ENCODE results near the gene BACH2.

The BACH2 gene

GRCh38 chr6:90237350-90237990, 59.2 kb downstream of the BACH2 start:
- DNase-seq (ENCODE audit: low spot score), result no peak

GRCh38 chr6:90233994-90234393, 62.6 kb downstream of the BACH2 start:
- DNase-seq (ENCODE audit: low spot score), result no peak

GRCh38 chr6:90233213-90233612, 63.4 kb downstream of the BACH2 start:
- DNase-seq (ENCODE audit: low spot score), result no peak

- no peak for DNase-seq (ENCODE audit: low spot score)
Observed at GRCh38 chr6:90231798-90232197, 64.8 kb downstream of the BACH2 start.

GRCh38 chr6:90231308-90231707, 65.3 kb downstream of the BACH2 start:
- DNase-seq (ENCODE audit: low spot score), result no peak

GRCh38 chr6:90230548-90231215, 66.0 kb downstream of the BACH2 start:
- DNase-seq (ENCODE audit: low spot score), result no peak

GRCh38 chr6:90229331-90230010, 67.2 kb downstream of the BACH2 start:
- no peak for DNase-seq (ENCODE audit: low spot score)

GRCh38 chr6:90227673-90228072, 69.0 kb downstream of the BACH2 start:
- DNase-seq (ENCODE audit: low spot score), result no peak

GRCh38 chr6:90227213-90227612, 69.4 kb downstream of the BACH2 start:
- DNase-seq (ENCODE audit: low spot score), result no peak

- DNase-seq (ENCODE audit: low spot score), result no peak
Observed at GRCh38 chr6:90226257-90226656, 70.4 kb downstream of the BACH2 start.

- no peak for DNase-seq (ENCODE audit: low spot score)
Observed at GRCh38 chr6:90224196-90224595, 72.4 kb downstream of the BACH2 start.

- peak; percentile 32 for DNase-seq (ENCODE audit: low spot score)
Observed at GRCh38 chr6:90222724-90223198, 73.9 kb downstream of the BACH2 start.

GRCh38 chr6:90222008-90222407, 74.6 kb downstream of the BACH2 start:
- no peak for DNase-seq (ENCODE audit: low spot score)

GRCh38 chr6:90221403-90221802, 75.2 kb downstream of the BACH2 start:
- no peak for DNase-seq (ENCODE audit: low spot score)

- DNase-seq (ENCODE audit: low spot score), result no peak
Observed at GRCh38 chr6:90220273-90220672, 76.4 kb downstream of the BACH2 start.

GRCh38 chr6:90219209-90219985, 77.2 kb downstream of the BACH2 start:
- no peak for DNase-seq (ENCODE audit: low spot score)

GRCh38 chr6:90218959-90219208, 77.8 kb downstream of the BACH2 start:
- no peak for DNase-seq (ENCODE audit: low spot score)

- DNase-seq (ENCODE audit: low spot score), result no peak
Observed at GRCh38 chr6:90217506-90218127, 79.0 kb downstream of the BACH2 start.

GRCh38 chr6:90216072-90216977, 80.3 kb downstream of the BACH2 start:
- no peak for DNase-seq (ENCODE audit: low spot score)

GRCh38 chr6:90214966-90215365, 81.7 kb downstream of the BACH2 start:
- no peak for DNase-seq (ENCODE audit: low spot score)

GRCh38 chr6:90214461-90214860, 82.2 kb downstream of the BACH2 start:
- no peak for DNase-seq (ENCODE audit: low spot score)
